ENCODE measurements around the gene FADS2. TPM values are rescaled to one million over a fixed set of nuclear protein-coding genes. Genes with fewer than 3 reads are reported as not detected.

The FADS2 gene
- total and polyA plus RNA-seq, 9 of the 15 experiments (the other 6 are each of a cell fraction or from before 2014, with no cell fraction given) = 2.9 to 42.8 (median 16.2) TPM

- peak in 1 of 2 experiments; percentile 90; a peak in 2 of 3 replicates for TF ChIP-seq CBX3 (IDR thresholded peaks at IDR 0.05; ENCODE audit: borderline replicate concordance in 1 of 2, low read length in 2 of 2)
- no peak for TF ChIP-seq NCOA4 (IDR thresholded peaks at IDR 0.05; ENCODE audit: partially characterized antibody)
- TF ChIP-seq STAT6 (CRISPR knock-in tag; IDR thresholded peaks at IDR 0.05) = no peak
- TF ChIP-seq CBFA2T3 (IDR thresholded peaks at IDR 0.05) = peak; percentile 97
- peak; percentile 91; the same call in 1 of the 2 replicates for TF ChIP-seq TCF7 (IDR thresholded peaks at IDR 0.05; ENCODE audit: borderline replicate concordance)
- TF ChIP-seq, protein P1, sequence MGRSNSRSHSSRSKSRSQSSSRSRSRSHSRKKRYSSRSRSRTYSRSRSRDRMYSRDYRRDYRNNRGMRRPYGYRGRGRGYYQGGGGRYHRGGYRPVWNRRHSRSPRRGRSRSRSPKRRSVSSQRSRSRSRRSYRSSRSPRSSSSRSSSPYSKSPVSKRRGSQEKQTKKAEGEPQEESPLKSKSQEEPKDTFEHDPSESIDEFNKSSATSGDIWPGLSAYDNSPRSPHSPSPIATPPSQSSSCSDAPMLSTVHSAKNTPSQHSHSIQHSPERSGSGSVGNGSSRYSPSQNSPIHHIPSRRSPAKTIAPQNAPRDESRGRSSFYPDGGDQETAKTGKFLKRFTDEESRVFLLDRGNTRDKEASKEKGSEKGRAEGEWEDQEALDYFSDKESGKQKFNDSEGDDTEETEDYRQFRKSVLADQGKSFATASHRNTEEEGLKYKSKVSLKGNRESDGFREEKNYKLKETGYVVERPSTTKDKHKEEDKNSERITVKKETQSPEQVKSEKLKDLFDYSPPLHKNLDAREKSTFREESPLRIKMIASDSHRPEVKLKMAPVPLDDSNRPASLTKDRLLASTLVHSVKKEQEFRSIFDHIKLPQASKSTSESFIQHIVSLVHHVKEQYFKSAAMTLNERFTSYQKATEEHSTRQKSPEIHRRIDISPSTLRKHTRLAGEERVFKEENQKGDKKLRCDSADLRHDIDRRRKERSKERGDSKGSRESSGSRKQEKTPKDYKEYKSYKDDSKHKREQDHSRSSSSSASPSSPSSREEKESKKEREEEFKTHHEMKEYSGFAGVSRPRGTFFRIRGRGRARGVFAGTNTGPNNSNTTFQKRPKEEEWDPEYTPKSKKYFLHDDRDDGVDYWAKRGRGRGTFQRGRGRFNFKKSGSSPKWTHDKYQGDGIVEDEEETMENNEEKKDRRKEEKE (IDR thresholded peaks at IDR 0.05; ENCODE audit: borderline replicate concordance in 1 of 2, control insufficient read depth in 1 of 2, low read depth in 2 of 2, low read length in 1 of 2) = peak in 1 of 2 experiments; percentile 59; a peak in 1 of 4 replicates
- TF ChIP-seq FOS (IDR thresholded peaks at IDR 0.05; ENCODE audit: extremely low read depth, insufficient read length) = no peak
- no peak for TF ChIP-seq ZNF165 (CRISPR knock-in tag; IDR thresholded peaks at IDR 0.05; ENCODE audit: borderline replicate concordance)
- peak; percentile 77 for TF ChIP-seq MTA1 (IDR thresholded peaks at IDR 0.05; ENCODE audit: borderline replicate concordance)
- TF ChIP-seq, protein P2, sequence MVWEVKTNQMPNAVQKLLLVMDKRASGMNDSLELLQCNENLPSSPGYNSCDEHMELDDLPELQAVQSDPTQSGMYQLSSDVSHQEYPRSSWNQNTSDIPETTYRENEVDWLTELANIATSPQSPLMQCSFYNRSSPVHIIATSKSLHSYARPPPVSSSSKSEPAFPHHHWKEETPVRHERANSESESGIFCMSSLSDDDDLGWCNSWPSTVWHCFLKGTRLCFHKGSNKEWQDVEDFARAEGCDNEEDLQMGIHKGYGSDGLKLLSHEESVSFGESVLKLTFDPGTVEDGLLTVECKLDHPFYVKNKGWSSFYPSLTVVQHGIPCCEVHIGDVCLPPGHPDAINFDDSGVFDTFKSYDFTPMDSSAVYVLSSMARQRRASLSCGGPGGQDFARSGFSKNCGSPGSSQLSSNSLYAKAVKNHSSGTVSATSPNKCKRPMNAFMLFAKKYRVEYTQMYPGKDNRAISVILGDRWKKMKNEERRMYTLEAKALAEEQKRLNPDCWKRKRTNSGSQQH (CRISPR knock-in tag; IDR thresholded peaks at IDR 0.05) = no peak
- TF ChIP-seq HDGF (IDR thresholded peaks at IDR 0.05) = no peak
- TF ChIP-seq CGGBP1 (CRISPR knock-in tag; IDR thresholded peaks at IDR 0.05) = no peak
- no peak for TF ChIP-seq SRSF1 (IDR thresholded peaks at IDR 0.05; ENCODE audit: low read depth, low read length)
- no peak for TF ChIP-seq THRB (CRISPR knock-in tag; conservative IDR thresholded peaks at IDR 0.05)
- TF ChIP-seq ZNF324 (CRISPR knock-in tag; IDR thresholded peaks at IDR 0.05) = no peak
- no peak for TF ChIP-seq ARHGAP35 (IDR thresholded peaks at IDR 0.05; ENCODE audit: partially characterized antibody)
- TF ChIP-seq DDX20 (tag; IDR thresholded peaks at IDR 0.05; ENCODE audit: low read depth) = no peak
- peak; percentile 88 for TF ChIP-seq TAL1 (IDR thresholded peaks at IDR 0.05)
Measured at GRCh38 chr11:61841636-61842527, 13.8 kb downstream of the FADS2 start (continued).
